Right cardiac atrium (tissue), 5 donors: ENCODE data around the gene POU3F1. TPM values are rescaled to one million over a fixed set of nuclear protein-coding genes. Genes with fewer than 3 reads are reported as not detected.
A peak's percentile ranks its signal among the peaks of the same experiment; 100 is the strongest.

Source experiments
- ATAC-seq, 2 donors: fragments of 200-7000 bp; cut with Tn5 transposase; one replicate each; pipeline versions ENCODE4 v1.8.0 to v1.9.1; 2020; ENCODE audit warnings: moderate library complexity in 2 of 2, mild to moderate bottlenecking in 1 of 2
- DNase-seq, 3 donors: peaks; one replicate each; pipeline ENCODE4 v3.0.0-alpha.2; 2020
- H3K27ac ChIP-seq: one replicate; pipeline ENCODE4 v1.5.1; 2013; ENCODE audit warnings: mild to moderate bottlenecking, low read length, control low read depth, moderate library complexity
- H3K27me3 ChIP-seq: one replicate; pipeline ENCODE4 v1.6.1; 2013; ENCODE audit not compliant: control insufficient read depth, insufficient read depth
- H3K4me1 ChIP-seq: one replicate; pipeline ENCODE4 v1.6.1; 2013; ENCODE audit warnings: low read length; ENCODE audit not compliant: control insufficient read depth, insufficient read depth
- H3K4me3 ChIP-seq: one replicate; pipeline ENCODE4 v1.5.1; 2013; ENCODE audit warnings: low read length, control low read depth
- H3K9me3 ChIP-seq: one replicate; pipeline ENCODE4 v1.6.1; 2013; ENCODE audit warnings: low read length; ENCODE audit not compliant: control insufficient read depth
- WGBS: extraction: QIAGEN DNeasy Blood & Tissue Kit; methylation state at CpG from one replicate; pipeline ENCODE4 v1.1.7; 2013; 5-methylcytosine and 5-hydroxymethylcytosine counted together
- intact Hi-C, 4 donors: fragments of 100-400 bp; cut with DNase I; formaldehyde crosslinking; loops; one replicate each; pipeline versions ENCODE4 v1.11.0 to v1.14.0; 2022 to 2023
- polyA plus RNA-seq: library from polyadenylated mRNA; stranded (reverse); fragments of 200-250 nt; gene quantifications from one replicate; pipeline ENCODE4 v1.2.3, GENCODE V29; 2013
- total RNA-seq, 4 donors: library from RNA; stranded (reverse); fragmentation: NEBNext Ultra II Directional; extraction: Animal tissue kit (Norgen Biotek cat#: 25700); gene quantifications; one replicate each; pipeline ENCODE4 v1.2.1, GENCODE V29; 2021
- donor health status: healthy with polysubstance abuse.
- donor health status: DM: no; HTN: yes; CAD: no.
- donor health status: DM: no; HTN: no; CAD: no.
- donor health status: DM: no; HTN: yes; CAD: no; lungs with severe emphysema.
- donor health status: DM: yes; HTN: yes; CAD: no.

The POU3F1 gene
- total and polyA plus RNA-seq, 5 donors, result 0.07 to 0.17 (median 0.13) TPM; not detected in 1

DNA sequence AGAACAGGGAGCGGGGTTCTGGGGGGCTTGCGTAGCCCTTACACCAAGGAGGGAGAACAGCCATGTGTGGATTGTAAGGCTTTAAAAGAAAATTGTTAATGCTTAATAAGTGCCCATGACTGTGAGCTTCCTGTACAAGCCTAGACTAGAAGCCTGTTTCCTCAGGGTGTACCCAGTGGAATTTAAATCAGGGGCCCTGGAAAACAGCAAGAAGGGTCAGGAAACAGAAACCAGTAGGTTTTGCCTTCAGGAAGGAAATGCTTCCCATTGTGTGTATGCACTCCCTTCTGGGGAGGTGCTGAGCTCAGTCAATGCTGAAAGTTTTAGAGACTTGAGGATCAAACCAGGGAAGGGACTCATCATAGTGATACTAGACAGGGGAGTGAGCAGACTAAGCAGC lies 21.4 kb downstream of the POU3F1 start:
- intact Hi-C loops, result loop anchor here in 1 of 4 donors (10.0 kb wide), 1 partner anchor 810 kb away; no protein-coding TSS in a partner anchor
- H3K9me3 ChIP-seq, result no peaks in the 10 kb centered on the region
- peaks cover 12% of the 10 kb centered on the region for H3K4me1 ChIP-seq
- no peak overlapping the region for H3K4me3 ChIP-seq
- no peak for DNase-seq
- H3K27me3 ChIP-seq, result no peaks in the 10 kb centered on the region
- WGBS, result 95% methylated on average over 2 of the region's 2 CpGs
- no peak overlapping the region for H3K27ac ChIP-seq
- ATAC-seq, result no peak

DNA sequence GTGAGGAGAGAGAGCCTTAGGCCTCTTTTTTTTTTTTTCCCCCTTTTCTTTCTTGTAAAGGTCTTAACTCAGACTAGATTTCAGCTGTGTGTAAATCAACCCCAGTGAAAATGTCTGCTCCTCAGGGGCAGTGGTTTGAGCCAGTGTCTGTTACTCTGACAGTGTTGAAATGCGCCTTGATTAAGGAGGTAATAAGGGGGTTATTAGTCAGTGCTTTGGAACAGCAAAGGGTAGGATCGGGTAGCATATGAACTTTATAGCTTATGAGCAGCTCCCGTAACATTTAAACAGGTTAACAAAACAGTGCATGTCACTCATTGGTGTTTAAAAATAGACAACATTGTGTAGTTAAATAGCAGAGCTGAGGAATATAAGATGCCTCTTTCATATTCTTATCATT lies 23.8 kb downstream of the POU3F1 start:
- WGBS, result 86% methylated on average over 3 of the region's 3 CpGs
- Histone ChIP-seq H3K27me3 (no peaks in the 10 kb centered on the region), H3K4me1 (no peaks in the 10 kb centered on the region), H3K9me3 (no peaks in the 10 kb centered on the region), H3K4me3 (no peak overlapping the region), H3K27ac (no peak overlapping the region)
- ATAC-seq (no peak), DNase-seq (no peak)
- intact Hi-C loops, result loop anchor here in 1 of 4 donors (10.0 kb wide), 1 partner anchor 812 kb away; no protein-coding TSS in a partner anchor

DNA sequence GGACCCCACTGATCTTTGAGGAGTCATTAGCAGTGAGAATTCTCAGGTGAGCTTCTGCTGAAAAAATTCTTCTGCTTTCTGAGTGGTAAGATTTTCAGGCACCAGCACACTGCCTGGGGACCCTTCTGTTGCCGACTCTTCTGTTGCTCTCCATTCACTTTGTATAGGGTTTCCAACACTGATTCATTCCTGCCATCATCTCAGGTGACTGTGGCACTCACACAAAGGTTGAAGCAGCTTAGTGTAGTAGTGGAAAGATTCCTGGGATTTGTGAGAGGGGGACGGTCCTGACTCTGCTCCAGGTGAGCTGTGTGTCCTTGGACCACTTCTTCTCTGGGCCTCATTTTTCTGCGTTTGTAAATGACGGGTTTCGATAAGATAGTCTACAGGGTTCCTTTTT lies 24.6 kb downstream of the POU3F1 start:
- WGBS, result 92% methylated on average over 5 of the region's 5 CpGs
- no peak overlapping the region for H3K4me3 ChIP-seq
- H3K9me3 ChIP-seq, result no peaks in the 10 kb centered on the region
- no peaks in the 10 kb centered on the region for H3K4me1 ChIP-seq
- DNase-seq, result no peak
- H3K27ac ChIP-seq, result no peak overlapping the region
- H3K27me3 ChIP-seq, result no peaks in the 10 kb centered on the region
- no peak for ATAC-seq
- intact Hi-C loops, result loop anchor here in 1 of 4 donors (10.0 kb wide), 1 partner anchor 813 kb away; no protein-coding TSS in a partner anchor

DNA sequence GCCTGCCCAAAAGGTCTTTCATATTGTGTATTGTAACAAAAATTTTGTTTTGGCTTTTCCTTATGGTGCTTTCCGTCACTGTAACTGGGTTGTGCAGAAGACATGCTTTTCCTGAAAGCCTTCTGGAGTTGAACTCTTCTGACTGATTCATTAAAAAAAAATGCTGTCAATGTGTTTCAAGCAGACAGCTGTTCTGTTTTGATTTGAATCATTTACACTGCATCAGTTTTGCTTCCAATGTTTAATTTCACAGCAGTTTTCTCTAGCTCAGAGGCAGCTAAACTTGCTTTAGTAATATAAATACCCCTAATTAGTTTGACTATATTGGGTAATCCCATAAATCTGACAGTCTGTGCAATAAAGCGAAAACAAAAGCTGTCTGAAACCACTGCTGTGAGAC lies 26.2 kb downstream of the POU3F1 start:
- no peak for DNase-seq
- Histone ChIP-seq H3K9me3 (no peaks in the 10 kb centered on the region), H3K4me1 (peaks cover 1% of the 10 kb centered on the region), H3K27ac (no peak overlapping the region), H3K27me3 (no peaks in the 10 kb centered on the region), H3K4me3 (no peak overlapping the region)
- 92% methylated on average over 2 of the region's 2 CpGs for WGBS
- intact Hi-C loops, result loop anchor here in 1 of 4 donors (10.0 kb wide), 1 partner anchor 814 kb away; no protein-coding TSS in a partner anchor
- no peak for ATAC-seq

DNA sequence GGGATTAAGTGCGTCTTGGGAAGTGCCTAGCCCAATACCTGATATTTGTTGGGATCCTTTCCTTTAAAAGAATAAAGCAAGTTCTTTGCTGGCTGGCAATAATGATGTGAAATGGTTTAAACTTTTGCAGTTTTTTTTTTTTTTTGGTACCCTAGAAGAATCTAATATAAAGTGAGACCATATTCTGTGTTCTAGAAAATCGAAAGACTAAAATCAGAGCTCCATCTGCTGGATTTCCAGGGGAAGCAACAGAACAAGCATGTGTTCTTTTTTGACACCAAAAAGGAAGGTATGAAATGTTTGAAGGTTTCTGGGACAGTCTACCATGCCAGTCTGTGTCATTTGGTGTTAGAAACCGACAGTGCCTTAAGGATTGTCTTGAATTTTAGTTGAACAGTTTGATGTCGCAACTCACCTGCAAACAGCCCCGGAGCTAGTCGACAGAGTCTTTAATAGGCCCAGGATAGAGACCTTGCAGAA lies 27.7 kb downstream of the POU3F1 start:
- ATAC-seq, result no peak
- H3K27ac ChIP-seq, result no peak overlapping the region
- intact Hi-C loops, result no loop called here
- H3K4me1 ChIP-seq, result peaks cover 1% of the 10 kb centered on the region
- H3K4me3 ChIP-seq, result no peak overlapping the region
- 74% methylated on average over 6 of the region's 6 CpGs for WGBS
- DNase-seq, result no peak
- no peaks in the 10 kb centered on the region for H3K27me3 ChIP-seq
- no peaks in the 10 kb centered on the region for H3K9me3 ChIP-seq

DNA sequence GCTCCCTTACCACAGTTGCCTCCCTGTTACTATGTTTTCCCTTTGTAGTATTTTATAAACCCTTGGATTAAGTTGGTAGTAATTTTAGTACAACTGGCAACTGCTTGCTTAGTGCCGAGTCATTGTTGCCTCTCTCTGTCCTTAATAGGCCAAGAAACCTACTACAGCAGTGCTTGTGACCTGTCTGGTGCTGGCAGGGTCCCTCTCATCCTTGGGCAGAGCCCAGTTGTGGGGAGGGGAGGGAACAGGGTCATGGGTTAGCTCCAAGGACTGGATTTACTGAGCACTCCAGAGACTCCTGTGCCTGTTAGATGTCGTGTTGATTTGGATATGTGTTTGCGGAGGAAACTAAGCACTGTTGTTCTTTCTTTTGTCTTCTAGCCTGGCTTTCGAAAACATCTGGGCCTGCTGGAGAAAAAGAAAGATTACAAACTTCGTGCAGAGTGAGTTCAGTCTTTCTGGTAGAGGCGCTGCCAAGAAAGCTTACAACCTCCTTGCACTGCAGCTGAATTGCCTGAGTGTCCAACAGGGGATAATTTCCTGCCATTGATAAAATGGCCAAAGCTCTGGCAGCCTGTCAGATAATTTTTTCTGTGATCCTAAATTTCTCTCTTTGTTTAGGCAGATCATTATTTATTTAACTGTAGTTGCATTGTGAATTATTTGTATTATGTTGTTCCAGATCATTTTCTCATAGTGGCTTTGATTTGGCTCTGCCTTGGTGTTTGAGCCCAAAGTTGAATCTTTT lies 30.4 kb downstream of the POU3F1 start:
- Histone ChIP-seq H3K27me3 (no peaks in the 10 kb centered on the region), H3K4me3 (no peak overlapping the region), H3K4me1 (peaks cover 1% of the 10 kb centered on the region), H3K9me3 (no peaks in the 10 kb centered on the region), H3K27ac (peak overlapping the region; percentile 68)
- no peak for DNase-seq
- peak in 1 of 2 donors; percentile 9 for ATAC-seq
- WGBS, result 27% methylated on average over 6 of the region's 6 CpGs
- intact Hi-C loops, result no loop called here

DNA sequence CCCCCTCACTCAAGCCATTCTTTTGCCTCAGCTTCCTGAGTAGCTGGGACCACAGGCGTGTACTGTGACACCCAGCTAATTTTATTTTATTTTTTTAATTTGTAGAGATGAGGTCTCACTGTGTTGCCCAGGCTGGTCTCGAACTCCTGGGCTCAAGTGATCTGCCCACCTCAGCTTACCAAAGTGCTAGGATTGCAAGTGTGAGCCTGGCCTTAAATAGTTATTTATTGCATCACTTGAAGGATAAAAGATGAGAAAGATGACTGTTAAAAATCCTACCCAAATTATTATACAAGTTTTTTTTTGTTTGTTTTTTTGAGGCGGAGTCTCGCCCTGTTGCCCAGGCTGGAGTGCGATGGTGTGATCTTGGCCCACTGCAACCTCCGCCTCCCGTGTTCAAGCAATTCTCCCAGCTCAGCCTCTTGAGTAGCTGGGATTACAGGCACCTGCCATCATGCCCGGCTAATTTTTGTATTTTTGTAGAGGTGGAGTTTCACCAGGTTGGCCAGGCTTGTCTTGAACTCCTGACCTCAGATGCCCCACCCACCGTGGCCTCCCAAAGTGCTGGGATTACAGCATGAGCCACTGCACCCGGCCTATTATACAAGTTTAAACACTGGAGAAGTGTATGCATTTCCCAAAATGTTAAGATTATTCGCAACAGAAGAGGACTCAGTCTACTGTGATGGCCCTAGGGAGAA lies 31.7 kb downstream of the POU3F1 start:
- WGBS, result 83% methylated on average over 11 of the region's 11 CpGs
- DNase-seq (no peak), ATAC-seq (no peak)
- Histone ChIP-seq H3K27me3 (no peaks in the 10 kb centered on the region), H3K4me3 (no peak overlapping the region), H3K4me1 (peaks cover 1% of the 10 kb centered on the region), H3K9me3 (no peaks in the 10 kb centered on the region), H3K27ac (no peak overlapping the region)
- intact Hi-C loops, result no loop called here

DNA sequence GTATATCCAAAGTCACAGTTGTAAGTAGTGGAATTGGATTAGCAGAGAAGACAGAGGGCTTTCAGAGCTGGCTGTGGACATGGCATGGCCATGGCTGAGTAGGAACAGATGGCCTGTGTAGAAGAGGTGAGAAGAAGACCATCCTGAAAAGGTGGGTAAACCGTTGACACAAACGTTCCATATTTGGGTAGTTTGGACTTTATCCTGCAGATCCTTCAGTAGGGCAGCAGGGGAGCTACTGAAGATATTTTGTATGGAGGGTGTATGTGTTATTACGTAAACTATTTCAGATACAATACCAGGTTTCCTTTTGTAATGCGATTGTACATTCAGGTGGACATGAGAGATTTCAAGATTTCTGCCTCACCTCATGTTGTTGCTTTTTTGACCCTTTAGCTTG lies 32.4 kb downstream of the POU3F1 start:
- DNase-seq (no peak), ATAC-seq (no peak)
- 53% methylated on average over 4 of the region's 4 CpGs for WGBS
- H3K27me3 ChIP-seq, result no peaks in the 10 kb centered on the region
- H3K27ac ChIP-seq, result no peak overlapping the region
- intact Hi-C loops, result no loop called here
- no peaks in the 10 kb centered on the region for H3K9me3 ChIP-seq
- peaks cover 1% of the 10 kb centered on the region for H3K4me1 ChIP-seq
- H3K4me3 ChIP-seq, result no peak overlapping the region

DNA sequence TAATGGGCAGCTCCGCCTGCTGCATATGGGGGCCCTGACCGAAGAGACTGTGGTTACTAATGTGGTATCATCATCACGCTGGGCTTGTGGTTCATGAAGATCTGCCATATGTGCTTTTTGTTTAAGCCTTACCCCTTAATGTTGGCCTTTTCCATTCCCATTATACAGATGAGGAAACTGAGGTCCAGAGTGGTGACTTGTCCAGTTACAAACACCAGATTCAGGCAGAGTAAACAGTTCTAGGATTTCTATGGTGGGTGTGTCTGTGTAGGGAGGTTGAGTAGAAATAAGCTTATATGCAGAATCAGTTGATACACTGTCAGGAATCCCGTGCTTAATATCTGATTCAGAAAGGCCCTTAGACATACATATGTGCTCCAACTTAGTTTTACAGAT lies 33.4 kb downstream of the POU3F1 start:
- peaks cover 1% of the 10 kb centered on the region for H3K4me1 ChIP-seq
- WGBS, result 12% methylated on average over 4 of the region's 4 CpGs

DNA sequence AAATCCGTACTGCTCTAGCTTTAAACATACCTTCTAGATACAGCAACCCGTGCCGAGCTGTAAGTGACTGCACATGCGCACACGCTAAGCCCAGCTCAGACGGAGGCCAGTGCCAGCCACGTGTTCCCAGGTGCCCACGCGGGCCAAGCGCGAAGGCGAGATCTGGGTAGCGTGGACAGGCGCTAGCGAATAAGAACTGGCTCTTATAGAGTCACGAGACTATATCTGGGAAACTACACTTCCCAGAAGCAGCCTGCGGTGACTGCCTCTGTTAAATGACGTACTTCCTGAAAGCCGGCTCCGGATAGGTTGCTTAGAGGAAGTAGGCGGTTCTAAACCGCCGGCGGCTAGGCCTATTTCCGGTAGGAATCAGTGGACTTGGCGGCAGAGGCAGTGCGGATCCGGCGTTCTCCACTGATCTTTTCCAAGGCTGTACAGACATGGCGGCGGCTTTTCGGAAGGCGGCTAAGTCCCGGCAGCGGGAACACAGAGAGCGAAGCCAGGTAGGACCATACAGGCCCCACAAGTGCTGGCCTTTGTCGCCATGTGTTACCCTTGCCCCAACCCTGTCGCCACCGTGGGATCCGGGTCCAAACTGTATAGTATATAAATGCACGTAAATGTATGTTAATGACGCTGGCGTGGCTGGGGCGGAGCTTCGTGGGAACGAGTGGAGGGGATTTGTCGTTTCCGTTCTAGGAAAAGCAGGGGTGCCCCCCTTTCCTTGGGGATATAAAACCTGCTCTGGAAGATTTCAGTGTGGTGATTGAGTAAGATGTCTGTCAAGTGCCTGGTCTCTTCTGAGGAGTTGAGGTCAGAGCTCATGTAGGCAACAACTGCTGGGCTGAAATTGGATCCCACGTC lies 34.0 kb downstream of the POU3F1 start, which contains the start of gene UTP11:
Gene UTP11, plus strand, starts transcription at position 372 of the 864 bp plus-strand sequence. Its CDS starts 69 bp downstream, at position 441.
- peak; percentile 93 to 97 (median 96) for DNase-seq
- Histone ChIP-seq H3K9me3 (no peaks in the 10 kb centered on the region), H3K4me3 (peak within 1 kb of the TSS; percentile 97), H3K4me1 (peaks cover 1% of the 10 kb centered on the region), H3K27ac (peak within 1 kb of the TSS; percentile 99), H3K27me3 (no peaks in the 10 kb centered on the region)
- intact Hi-C loops, result no loop called here
- peak; percentile 97 to 98 for ATAC-seq
- 2% methylated on average over 49 of the region's 49 CpGs for WGBS

More for the DNA sequence above, 33.4 kb downstream of the POU3F1 start:
- H3K9me3 ChIP-seq, result no peaks in the 10 kb centered on the region
- DNase-seq (no peak), ATAC-seq (no peak)
- H3K27ac ChIP-seq, result peak overlapping the region; percentile 99
- H3K27me3 ChIP-seq, result no peaks in the 10 kb centered on the region
- peak overlapping the region; percentile 97 for H3K4me3 ChIP-seq
- intact Hi-C loops, result no loop called here
